ENCODE data around the gene HYAL1. TPM values are rescaled to one million over a fixed set of nuclear protein-coding genes. Genes with fewer than 3 reads are reported as not detected.
"Not testable (repeated sequence)": the region's sequence is repeated elsewhere in the genome, so short reads cannot be mapped to it uniquely, and the experiment has no call there.

HYAL1 gene
- polyA plus RNA-seq, 3 donors = 6.3 to 7.1 (median 7.0) TPM

DNA sequence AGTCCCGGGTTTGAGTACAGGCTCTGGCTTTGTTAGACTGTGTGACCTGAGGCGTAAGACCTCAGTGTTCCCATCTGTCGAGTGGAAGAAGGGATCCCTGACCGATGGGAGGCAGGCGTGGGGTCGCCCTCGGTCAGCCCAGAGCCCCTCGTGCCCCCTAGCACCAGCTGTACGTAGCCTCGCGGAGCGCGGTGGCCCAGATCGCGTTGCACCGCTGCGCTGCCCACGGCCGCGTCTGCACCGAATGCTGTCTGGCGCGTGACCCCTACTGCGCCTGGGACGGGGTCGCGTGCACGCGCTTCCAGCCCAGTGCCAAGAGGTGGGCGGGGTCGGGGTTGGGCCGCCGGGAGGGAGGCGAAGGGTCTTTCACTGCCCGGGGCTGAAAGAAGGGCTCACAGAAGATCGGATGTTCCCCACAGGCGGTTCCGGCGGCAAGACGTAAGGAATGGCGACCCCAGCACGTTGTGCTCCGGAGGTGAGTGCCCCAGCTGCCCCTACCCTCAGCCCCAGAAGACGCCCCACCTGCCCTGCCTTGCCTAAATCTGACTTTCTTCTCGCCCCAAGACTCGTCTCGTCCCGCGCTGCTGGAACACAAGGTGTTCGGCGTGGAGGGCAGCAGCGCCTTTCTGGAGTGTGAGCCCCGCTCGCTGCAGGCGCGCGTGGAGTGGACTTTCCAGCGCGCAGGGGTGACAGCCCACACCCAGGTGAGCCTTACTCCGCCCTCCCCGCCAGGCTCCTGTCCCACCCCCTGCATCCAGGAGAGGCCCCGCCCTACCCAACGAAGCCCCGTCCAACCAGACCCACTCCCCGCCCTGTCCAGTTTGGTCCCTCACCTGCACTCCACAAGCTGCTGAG, 28.0 kb downstream of the HYAL1 start:
- DNase-seq (ENCODE audit: low read depth in 3 of 3, low spot score in 2 of 3) = no peak

DNA sequence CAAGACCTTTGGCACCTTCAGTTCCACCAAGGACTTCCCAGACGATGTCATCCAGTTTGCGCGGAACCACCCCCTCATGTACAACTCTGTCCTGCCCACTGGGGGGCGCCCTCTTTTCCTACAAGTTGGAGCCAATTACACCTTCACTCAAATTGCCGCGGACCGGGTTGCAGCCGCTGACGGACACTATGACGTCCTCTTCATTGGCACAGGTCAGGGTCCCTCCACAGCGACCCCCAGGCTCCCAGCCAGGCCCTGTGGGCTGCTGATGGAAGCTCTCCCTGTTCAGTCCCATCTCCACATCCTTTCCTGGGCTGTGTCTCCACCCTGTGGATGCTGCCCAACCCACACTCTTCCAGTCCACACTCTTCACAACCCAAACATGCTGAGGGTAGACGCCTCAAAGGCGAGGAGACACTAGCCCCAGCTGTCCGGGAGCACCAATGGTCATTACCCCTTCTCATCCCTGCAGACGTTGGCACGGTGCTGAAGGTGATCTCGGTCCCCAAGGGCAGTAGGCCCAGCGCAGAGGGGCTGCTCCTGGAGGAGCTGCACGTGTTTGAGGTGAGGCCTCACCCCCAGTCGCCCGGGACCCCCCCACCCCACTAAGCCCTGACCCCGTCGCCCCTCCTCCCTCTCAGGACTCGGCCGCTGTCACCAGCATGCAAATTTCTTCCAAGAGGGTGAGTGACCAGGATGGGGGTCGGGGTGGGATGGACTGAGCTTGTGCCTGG, 28.8 kb downstream of the HYAL1 start:
- DNase-seq (ENCODE audit: low read depth in 3 of 3, low spot score in 2 of 3) = no peak

DNA sequence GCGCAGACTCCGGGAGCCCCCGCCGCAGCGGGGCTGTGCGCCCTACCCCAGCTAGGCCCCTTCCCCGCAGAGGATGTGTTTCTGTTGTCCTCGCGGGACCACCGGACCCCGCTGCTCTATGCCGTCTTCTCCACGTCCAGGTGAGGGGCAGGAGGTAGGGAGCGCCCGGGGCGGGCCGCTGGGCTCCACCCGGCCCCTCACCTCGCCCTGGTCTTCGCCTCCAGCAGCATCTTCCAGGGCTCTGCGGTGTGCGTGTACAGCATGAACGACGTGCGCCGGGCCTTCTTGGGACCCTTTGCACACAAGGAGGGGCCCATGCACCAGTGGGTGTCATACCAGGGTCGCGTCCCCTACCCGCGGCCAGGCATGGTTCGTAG, 29.7 kb downstream of the HYAL1 start:
- DNase-seq (ENCODE audit: low read depth in 3 of 3, low spot score in 2 of 3) = no peak

DNA sequence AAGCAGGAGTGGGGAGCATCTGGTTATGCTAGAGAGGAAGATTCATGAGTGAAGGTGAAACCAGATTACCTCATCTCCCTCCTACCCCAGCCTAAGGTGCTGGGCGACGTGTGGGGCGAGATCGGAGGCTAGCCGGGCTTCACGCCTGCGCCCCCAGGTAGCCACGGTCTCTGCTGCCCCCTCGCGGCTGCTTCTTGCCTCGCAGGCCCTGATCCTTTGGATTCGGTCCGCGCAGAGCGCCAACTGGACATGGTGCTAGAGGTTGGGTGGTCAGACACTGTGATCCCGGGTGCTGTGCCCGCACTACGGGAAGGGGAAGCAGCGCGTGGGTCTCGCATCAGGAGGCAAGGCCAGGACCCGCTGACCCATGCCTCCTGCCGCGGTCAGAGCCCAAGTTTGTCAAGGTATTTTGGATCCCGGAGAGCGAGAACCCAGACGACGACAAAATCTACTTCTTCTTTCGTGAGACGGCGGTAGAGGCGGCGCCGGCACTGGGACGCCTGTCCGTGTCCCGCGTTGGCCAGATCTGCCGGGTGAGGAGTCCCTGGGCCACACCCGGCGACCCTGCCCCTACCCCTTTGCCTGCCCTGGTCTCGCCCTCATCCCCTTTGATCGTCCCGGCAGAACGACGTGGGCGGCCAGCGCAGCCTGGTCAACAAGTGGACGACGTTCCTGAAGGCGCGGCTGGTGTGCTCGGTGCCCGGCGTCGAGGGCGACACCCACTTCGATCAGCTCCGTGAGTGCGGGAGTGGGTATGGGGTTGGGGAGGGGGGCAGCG, 30.3 kb downstream of the HYAL1 start:
- DNase-seq (ENCODE audit: low read depth in 3 of 3, low spot score in 2 of 3) = peak in 1 of 3 donors; percentile 67

DNA sequence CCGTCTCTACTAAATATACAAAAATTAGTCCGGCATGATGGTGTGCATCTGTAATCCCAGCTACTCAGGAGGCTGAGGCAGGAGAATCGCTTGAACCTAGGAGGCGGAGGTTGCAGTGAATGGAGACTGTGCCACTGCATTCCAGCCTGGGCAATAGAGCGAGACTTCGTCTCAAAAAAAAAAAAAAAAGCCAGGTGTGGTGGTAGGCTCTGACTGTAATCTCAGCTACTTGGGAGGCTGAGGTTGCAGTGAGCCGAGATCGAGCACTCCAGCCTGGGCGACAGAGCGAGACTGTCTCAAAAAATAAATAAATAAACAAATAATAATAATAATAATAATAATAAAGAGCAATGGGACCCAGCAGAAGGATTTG, 30.9 kb downstream of the HYAL1 start:
- not testable (repeated sequence) for DNase-seq (ENCODE audit: low read depth in 3 of 3, low spot score in 2 of 3)

DNA sequence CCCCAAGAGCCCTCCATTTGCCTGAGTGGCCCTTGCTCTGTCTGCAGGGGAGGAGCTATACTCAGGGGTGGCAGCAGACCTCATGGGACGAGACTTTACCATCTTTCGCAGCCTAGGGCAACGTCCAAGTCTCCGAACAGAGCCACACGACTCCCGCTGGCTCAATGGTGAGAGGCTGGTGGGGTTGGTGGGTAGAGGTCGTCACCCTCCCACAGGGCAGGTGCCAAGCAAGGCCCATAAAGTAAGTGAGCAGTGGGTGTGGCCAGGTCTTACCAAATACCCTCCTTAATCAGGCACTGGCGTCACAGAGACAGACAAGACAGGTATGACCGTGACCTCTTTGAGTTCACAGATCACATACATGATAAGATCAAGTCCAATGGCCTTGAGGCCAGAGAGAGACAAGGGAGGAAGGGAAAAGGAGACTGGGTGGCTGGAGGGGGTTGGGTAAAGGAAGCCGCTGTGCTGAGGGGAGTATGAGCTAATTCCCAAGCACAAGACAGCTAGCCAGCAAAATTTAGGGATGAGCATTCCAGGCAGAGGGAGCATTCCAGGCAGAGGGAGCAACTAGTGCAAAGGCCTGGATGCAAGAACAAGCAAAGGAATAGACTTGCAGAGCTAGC, 31.9 kb downstream of the HYAL1 start:
- no peak for DNase-seq (ENCODE audit: low read depth in 3 of 3, low spot score in 2 of 3)

DNA sequence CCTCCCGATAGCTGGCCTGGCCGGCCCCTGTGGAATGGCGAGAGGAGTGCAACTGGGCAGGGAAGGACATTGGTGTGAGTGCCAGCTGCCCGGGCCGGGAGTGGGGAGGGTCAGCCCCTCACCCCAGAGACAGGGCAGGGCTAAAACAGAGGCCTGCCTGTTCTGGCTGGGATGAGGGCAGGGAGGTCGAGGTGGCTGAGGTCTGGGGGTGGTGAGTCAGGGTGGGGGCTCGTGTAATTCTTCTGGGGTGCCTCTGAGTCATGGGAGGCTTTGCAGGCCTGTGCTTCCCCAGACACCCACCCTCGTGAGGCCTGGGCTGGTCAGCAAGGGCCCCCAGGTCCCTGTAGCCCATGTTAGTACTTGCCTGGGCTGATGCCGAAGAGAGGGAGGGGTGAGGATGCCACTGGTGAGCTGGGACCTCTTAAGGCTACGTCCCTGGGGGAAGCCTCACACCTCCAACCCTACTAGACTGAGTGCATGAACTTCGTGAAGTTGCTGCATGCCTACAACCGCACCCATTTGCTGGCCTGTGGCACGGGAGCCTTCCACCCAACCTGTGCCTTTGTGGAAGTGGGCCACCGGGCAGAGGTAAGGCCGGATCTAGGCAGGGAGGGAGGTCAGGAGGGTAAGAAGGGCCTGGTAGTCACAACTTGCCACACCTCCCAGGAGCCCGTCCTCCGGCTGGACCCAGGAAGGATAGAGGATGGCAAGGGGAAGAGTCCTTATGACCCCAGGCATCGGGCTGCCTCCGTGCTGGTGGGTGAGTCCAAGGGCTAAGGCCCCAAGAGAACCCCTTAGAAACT, 32.8 kb downstream of the HYAL1 start:
- DNase-seq (ENCODE audit: low read depth in 3 of 3, low spot score in 2 of 3) = no peak

DNA sequence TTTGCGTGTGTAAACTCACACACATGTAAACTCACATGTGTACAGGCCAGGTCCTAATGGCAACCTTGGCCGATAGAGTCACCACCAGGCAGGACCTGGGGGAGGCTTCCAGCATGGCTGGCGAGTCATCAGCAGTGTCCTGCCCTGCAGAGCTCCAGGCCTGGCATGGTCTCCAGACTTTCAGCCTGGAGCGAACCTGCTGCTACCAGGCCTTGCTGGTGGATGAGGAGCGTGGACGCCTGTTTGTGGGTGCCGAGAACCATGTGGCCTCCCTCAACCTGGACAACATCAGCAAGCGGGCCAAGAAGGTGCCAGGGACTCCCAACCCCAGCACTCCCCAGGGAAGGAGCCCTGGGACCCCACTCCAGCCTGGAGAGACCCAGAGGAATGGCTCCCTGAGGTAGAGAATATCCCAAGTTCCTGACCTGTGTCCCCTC, 33.4 kb downstream of the HYAL1 start:
- DNase-seq (ENCODE audit: low read depth in 3 of 3, low spot score in 2 of 3) = no peak

DNA sequence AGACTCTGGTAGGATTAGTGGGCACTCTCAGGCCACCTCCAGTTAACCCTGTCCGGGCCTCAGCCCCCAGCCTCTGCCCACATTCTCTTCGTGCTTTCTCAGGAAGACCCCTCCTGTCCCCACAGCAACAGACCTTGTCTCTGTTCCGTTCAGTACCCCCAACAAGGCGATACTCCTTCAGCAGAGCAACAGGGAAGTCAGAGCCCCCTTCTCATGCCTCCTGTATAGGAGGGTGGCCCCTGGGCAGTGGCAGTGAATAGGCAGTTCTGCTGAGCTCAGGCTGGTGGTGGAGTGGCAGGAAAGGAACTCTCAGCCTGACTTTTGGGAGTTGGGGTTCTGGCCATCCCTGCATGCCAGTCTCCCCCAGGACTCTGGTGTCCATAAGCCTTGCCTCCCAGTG, 33.9 kb downstream of the HYAL1 start:
- no peak for DNase-seq (ENCODE audit: low read depth in 3 of 3, low spot score in 2 of 3)

DNA sequence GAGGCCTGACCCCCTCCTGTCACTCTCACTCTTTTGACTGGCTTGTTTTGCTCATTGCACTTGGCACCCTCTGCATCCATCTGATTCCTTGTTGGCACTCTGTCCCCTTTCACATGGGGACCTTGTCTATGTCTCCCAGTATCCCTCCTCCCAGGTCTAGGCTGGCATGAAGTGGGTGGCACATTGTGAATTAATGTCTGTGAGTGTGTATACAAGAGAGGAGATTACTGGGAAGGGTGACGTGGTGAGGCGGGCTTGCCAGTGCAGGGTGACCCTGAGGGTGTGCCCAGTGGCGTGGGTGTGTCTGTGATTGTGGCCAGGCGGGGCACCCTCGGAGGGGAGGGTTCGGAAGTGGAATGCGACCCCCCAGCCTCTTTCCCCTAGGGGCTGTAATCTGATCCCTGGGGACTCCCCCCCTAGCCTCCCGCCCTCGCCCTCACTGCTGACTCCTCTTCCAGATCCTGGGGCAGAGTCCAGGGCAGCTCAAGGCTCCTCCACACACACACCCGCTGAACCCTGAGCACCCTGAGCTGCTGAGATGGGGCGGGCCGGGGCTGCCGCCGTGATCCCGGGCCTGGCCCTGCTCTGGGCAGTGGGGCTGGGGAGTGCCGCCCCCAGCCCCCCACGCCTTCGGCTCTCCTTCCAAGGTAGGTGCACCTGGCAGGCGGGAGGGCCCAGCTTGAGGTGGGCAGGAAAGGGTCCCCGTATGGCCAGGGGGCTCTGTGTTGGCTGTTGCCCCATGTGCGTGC, 34.5 kb downstream of the HYAL1 start, which contains the start of gene SEMA3B:
SEMA3B (plus strand) TSS at position 445 of the 749 bp plus-strand sequence; CDS start at position 539, 94 bp downstream.
- DNase-seq (ENCODE audit: low read depth in 3 of 3, low spot score in 2 of 3) = no peak

DNA sequence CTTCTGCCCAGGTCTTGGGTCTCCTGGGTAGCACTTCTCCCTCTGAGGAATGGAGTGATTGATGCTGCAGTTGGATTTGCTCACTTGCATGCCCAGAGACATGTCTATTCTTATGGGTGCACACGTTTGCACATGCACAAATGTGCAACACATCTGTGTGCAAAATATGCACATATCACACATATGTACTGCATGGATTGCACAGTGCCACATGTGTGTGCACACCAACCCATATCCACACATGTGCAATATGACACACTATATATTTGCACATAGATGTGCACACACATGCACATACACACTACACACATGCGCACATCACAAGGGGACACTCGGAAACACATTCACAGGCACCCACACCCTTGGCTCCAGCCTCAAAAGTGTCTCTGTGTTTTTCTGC, 35.1 kb downstream of the HYAL1 start:
- DNase-seq (ENCODE audit: low read depth in 3 of 3, low spot score in 2 of 3) = no peak

DNA sequence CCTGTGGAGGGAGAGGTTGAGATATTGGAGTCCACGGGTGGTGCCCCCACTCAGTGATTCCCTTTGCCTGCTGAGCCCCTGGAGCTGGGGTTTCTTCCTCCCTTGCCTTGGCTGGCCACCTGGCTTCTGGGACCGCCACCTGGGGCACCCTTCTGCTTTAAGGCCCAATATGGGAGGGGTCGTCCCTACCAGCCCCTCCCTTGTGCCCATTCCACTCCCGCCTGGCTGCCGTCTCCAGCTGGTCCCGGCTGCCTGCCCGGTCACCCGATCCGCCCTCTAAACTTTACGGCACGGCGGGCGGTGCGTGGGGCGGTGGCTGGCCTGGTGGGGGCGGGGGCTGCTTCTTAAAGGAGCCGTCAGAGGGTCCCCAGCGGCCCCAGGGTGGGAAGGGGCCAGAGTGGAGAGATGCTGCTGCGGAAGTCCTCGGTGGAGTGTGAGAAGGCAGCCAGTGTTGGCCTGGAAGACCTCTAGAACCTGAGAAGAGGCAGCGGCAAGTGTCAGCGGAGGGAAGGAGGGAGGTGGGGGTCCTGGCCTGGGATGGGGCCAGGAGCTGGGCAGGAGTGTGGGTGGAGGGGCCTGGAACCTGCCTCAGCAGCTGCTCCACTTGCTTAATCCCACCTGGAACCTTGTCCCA, 36.0 kb downstream of the HYAL1 start:
- no peak for DNase-seq (ENCODE audit: low read depth in 3 of 3, low spot score in 2 of 3)

DNA sequence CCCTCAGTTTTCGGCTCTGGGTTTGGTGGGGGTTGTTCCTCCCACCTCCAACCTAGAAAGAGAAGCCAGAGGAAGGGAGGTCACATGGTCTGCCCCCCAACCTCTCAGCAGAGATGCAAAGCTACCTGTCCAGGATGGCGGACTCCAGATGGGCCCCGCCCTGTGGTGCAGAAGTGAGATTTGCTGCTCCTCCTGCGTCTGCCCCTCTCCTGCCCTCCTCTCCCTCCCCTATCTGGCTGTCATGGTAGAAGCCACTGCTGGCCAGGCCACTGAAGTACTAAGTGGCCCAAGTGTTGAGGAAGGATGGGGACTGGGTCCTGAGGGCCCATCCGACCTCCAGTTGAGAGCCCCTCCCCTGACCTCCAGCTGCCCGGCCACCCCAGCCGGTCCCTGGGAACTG, 36.5 kb downstream of the HYAL1 start:
- DNase-seq (ENCODE audit: low read depth in 3 of 3, low spot score in 2 of 3) = no peak

DNA sequence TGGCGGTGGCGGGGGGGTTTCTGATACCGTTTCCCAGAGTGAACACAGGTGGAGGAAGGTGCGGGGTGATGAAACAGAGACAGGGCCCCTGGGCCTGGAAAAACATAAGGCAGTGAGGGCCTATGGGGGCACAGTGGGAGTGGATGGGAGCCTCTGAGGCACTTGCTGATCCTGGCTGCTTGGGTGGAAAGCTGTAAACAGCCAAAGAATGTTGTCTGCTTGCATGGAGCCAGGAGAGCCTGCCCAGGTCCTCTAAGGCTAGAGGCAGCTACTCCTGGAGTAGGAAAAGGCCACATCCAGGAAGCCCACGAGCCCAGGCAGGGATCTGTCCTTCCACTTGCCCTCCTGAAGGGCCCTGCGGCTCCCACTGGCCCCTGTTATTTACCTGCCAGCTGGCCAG, 37.4 kb downstream of the HYAL1 start:
- no peak for DNase-seq (ENCODE audit: low read depth in 3 of 3, low spot score in 2 of 3)

DNA sequence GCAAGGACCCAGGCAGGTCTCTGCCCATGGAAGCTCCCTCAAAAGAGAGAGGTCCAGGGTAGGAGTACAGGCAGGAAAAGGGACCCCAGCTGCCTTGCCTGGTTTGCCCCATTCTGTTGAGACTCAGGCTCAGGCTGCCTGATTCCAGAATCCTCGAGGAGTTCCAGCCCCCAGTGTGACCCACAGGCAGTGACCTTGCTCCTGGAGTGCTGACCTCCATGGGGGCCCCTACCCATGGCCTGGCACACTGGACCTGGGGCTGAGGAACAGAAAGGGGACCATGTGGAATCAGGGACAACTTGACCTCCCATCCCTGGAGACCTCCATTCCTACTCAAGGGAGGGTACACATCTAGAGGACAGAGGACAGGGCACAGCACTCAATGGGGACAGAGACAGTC, 37.8 kb downstream of the HYAL1 start:
- DNase-seq (ENCODE audit: low read depth in 3 of 3, low spot score in 2 of 3) = no peak

DNA sequence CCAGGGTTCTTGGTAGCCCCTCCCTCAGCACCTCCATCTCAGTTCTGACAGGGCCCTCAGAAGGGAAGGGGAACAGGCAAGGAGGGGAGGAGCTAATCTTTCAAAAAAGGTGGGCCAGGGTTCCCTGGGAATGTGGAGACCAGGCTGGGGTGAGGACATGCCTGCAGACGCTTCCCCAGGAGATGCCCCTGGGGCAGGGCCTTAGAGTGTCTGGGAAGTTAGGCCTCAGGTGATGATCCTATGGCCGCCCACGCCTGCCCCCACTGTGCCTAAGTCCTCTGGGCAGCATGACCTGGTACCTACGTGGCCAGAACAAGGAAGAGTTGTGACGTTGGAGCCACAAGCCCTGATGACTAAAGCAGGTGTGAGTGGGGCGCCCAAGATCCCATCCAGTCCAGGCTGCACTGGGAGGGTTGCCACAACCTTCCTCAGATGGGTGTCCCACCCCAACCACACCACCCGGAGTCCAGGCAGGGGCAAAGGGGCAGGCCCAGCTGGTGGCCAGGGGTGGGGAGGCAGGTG, 38.3 kb downstream of the HYAL1 start:
- DNase-seq (ENCODE audit: low read depth in 3 of 3, low spot score in 2 of 3) = no peak

DNA sequence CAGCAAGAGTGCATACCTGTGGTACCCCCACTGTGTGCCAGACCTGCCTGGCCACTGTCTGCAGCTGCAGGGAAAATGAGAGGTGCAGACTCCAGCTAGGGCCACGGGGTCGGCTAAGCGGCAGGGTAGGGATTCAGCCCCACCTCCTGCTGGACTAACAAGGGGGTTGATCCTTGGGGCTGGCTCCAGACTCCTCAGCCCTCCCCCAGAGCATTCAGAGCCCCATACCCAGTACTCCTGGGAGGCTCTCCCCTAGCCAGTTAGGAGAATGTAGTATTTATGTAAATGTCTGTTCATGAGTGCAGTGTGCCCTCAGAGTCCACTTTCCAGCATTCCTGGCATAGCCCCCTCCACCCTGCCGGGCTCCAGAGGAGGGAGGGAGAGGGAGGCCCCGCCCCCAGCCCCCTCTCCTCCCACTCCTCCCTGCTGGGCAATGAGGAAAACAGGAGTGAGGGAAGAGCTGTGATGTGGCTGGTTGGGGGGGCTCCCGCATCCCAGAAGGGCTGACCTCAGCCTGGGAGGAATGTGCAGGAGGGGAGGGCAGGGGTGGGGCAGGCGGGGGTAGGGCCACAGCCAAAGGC, 38.9 kb downstream of the HYAL1 start:
- DNase-seq (ENCODE audit: low read depth in 3 of 3, low spot score in 2 of 3) = peak; percentile 82 to 91 (median 85)
